ENCODE results near the gene MTMR6.

The MTMR6 gene

DNA sequence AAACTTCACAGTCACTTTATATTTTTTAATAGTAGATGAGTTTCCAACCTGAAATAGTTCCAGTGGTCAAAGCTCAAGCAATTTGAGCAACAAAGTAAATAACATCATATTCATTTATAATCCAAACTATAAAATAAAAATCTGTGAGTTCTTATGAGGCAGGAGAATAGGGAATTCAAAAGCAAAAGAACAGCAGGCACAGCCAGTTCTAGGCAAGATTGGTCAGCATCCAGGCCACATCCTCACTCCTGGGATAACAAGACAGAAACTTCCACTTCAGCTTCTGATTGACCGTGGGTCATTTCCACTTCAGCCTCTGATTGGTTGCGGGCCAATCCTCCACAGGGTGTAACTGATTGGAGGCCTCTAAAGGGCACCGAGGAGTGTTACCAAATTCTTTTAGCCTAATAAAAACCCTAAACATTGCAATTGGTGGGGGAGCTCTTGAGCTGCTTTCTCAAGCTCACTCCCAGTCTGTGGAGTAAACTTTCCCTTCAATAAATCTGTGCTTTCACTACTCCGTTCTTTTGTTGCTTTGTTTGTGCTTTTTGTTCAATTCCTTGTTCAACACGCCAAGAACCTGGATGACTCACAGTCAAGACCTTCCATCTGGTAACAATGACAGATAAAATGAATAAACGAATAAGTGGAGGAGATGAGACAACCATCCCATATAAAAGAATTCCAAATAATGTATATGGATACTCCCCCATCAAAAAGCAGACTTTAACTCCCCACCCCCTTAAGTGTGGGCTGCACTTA, 72.6 kb downstream of the MTMR6 start:
- DNase-seq: no peak

DNA sequence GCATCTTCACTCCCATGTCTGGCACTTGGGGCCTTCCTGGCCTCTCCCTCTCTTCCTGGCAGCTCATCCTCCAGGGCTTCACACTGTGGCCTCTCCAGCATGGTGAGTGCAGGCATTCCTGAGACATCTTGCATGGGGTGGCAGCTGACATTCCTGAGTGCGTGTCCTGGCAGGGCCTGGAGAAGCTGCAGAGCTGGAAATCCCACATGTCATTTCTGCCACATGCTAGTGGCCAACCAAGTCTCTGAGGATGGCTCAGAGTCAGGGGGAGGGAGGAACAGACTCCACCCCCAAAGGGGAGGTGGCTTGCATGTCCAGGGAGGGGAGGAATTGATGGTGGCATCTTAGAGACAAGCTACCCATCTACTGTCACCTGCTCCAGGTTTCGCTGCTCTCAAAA, 73.6 kb downstream of the MTMR6 start:
- no peak for DNase-seq

DNA sequence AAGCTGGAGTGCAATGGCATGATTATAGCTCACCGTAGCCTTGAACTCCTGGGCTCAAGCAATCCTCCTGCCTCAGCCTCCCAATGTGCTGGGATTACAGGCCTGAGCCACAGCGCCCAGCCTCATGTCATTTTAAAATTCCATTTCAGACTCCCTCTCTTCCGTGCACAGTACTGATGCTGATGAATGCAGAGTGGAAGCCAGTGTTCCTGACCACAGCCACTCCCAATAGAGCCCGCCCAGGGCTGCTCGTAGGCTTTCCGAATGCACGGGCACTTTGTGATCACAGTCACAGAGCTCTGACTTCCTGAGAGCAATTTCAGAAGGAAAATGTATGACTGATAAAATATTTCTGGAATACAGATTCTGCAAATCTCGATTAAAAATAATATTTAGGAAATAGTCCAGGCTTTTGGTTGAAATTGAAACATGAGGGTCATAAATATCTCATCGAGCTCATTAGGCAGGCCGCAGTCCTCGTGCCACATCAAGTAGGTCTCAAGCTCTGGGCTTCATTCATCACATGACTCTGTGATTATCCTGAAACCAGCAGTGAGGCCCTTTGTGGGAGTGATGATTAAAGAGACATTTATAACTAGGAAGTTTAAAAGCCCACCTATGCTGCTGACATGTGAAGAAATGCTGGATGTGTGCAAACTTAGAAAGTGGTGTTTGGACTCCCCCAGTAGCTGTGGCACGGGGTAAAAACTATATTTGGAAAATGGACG, 76.3 kb downstream of the MTMR6 start:
- DNase-seq: no peak

DNA sequence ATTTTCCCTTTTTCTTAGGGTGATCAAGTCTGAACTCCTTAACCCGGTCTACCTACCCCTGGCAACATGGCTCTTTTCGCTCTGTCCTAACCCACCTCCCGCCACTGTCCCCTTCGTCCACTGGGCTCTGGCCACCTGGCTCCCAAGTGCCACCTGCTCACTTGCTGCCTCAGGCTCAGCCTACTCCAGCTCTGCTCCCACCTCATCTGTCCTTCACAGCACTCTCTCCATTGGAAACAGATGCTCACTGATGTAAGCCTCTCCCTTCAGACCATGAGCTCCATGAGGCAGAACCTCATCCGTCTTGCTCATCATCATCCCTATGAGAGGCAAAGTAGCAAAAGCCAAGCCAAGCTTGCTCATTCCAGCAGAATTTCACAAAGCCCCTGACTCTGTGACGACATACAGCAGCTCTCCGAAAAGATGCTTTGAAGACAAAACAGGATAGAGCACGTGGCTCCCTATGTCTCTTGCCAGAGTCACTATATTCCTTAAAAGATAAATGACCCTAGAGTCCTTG, 79.9 kb downstream of the MTMR6 start:
- no peak for DNase-seq

DNA sequence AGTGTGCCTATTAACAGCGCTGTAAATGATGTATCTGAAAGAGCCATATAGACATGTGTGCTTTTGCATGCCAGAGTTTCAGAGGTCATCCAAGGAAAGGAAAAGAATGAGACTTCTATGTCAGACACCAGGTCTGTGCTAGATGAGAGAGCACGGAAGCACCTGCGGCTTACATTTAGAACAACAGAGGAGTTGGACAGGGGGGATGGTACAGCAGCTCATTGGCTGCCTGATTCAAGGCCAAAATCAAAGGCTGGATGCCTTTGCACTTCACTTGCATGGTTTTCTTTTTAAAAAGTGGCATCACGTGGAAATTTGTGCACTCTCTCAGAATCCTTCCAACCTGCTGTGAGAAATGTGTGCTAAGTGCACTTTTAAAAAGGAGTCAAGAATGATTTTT, 82.4 kb downstream of the MTMR6 start:
- DNase-seq: no peak

DNA sequence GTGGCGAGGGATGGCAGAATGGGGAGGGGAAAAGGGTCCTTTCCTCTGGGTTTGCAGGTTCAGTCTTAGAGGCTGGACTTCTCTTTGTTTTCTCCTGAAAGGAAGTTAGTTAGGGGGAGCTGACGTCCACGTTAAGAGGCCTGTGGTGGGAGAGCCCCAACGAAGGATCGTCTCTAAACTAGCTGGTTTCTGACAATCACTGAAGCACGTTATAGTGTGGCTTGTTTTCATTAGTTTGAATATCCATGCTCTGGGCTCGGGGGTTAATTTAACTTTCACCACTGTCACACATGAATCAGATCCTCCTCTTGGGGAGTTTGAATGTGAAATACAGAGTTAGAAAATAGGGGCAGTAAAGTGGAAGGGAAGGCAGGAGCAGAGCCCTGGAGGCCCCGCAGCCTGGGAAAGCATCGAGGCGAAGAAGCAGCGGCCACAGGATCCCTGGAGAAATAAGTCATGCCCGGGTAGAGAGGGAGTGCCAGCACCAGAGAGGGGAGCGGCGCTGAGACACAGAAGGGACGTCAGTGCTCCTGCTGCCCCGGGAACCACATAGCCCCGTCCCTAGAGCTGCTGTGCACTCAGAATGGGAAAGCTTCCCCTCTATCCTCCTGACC, 84.1 kb downstream of the MTMR6 start:
- DNase-seq: no peak

DNA sequence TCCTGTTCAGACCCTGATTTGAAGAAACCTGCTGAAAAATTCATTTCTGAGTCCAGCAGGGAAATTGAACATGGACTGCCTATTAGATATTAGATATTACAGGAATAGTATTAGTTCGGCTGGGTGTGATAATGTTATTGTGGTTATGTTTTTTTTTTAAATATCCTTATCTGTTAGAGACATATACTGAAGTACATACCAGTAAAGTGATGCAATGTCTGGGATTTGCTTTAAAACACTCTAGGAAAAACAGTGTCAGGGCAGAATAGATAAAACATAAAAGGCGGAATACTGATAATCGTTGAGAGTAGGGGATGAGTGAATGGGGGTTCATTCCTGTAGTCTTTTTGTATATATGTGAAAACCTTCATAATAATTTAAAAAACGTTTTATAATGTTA, 86.5 kb downstream of the MTMR6 start:
- DNase-seq: no peak

DNA sequence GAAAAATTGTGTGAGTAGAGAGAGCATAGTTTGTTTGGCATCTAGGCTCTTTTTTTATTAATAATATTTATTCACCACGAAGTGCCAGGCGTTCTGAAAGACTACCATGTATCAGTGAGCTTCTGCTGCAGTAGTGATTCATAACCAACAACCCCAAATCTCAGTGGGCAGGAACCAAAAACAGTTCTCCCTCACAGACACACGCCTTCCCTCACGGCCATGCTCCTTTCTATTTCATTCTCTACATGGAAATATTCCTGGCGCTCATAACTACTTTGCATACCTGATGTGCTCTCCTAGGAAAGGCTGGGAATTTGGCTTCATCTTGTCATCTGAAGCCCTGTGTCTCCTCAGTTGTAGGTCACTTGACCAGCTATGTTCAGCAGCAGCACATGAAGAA, 88.6 kb downstream of the MTMR6 start:
- no peak for DNase-seq

DNA sequence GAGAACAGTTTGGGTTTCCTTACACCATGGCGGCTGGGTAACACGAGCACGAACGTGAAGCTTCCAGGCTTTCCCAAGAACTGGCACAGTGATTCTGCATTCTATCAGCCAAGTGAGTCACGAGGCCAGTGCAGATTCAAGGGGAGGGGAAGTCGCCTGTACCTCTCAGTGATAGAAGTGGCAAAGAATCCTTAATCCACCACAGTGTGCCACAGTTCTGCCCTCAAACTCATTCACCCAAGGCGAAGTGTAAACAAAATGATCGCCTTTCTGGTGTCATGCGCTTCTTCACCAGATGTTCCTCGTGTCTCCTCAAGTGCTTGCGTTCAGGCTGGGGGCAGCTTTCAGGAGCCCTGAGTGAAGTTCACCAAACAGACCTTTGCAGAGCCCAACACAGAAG, 90.3 kb downstream of the MTMR6 start:
- no peak for DNase-seq
